Kidney (tissue), 14 donors: ENCODE results near the gene OTUD3. TPM values are rescaled to one million over a fixed set of nuclear protein-coding genes. Genes with fewer than 3 reads are reported as not detected.

Experiments
- DNase-seq, 5 donors: peaks; one replicate each; pipeline ENCODE4 v3.0.0-alpha.2; 2013 to 2020
- FAIRE-seq: peaks from 2 replicates; lab custom pipeline; 2012; peaks lifted over from hg19 to GRCh38; lab: Jason Lieb, UNC
- H3K27ac ChIP-seq, 2 donors: one replicate each; pipeline ENCODE4 v1.7.0; 2013; ENCODE audit warnings: low read depth in 2 of 2, low read length in 2 of 2, inconsistent platforms in 1 of 2
- H3K27me3 ChIP-seq: one replicate; pipeline ENCODE4 v1.7.1; 2013; ENCODE audit warnings: low read length, inconsistent platforms; ENCODE audit not compliant: control insufficient read depth, insufficient read depth
- H3K36me3 ChIP-seq, 3 donors: one replicate each; pipeline versions ENCODE4 v1.7.0 to v1.7.1; 2013; ENCODE audit warnings: low read length in 3 of 3, control low read depth in 1 of 3, inconsistent platforms in 1 of 3; ENCODE audit not compliant: insufficient read depth in 3 of 3, control insufficient read depth in 2 of 3
- H3K4me1 ChIP-seq, 3 donors: one replicate each; pipeline versions ENCODE4 v1.7.0 to v1.7.1; 2013; ENCODE audit warnings: low read length in 3 of 3, inconsistent platforms in 1 of 3, low read depth in 1 of 3; ENCODE audit not compliant: control insufficient read depth in 2 of 3, insufficient read depth in 2 of 3
- H3K4me3 ChIP-seq, 3 donors: one replicate each; pipeline versions ENCODE4 v1.7.0 to v1.8.1; 2013; ENCODE audit warnings: low read length in 3 of 3, control low read depth in 1 of 3, inconsistent platforms in 1 of 3
- H3K9ac ChIP-seq, 3 donors: one replicate each; pipeline versions ENCODE4 v1.7.0 to v1.7.1; 2013; ENCODE audit warnings: low read length in 3 of 3, control low read depth in 1 of 3, inconsistent platforms in 1 of 3
- H3K9me3 ChIP-seq, 3 donors: one replicate each; pipeline versions ENCODE4 v1.7.0 to v1.7.1; 2013; ENCODE audit warnings: low read length in 3 of 3, control low read depth in 1 of 3, inconsistent platforms in 1 of 3; ENCODE audit not compliant: control insufficient read depth in 2 of 3, insufficient read depth in 1 of 3
- intact Hi-C: fragments of 100-400 bp; cut with DNase I; formaldehyde crosslinking; loops from one replicate; pipeline ENCODE4 v1.11.1; 2022
- polyA plus RNA-seq: library from polyadenylated mRNA; stranded (reverse); fragments of 350-450 nt; fragmentation: Illumina TruSeq; extraction: RNeasy Lipid Tissue Mini Kit (QIAGEN cat#74804); gene quantifications from one replicate; pipeline ENCODE4 v1.2.3, GENCODE V29; 2014; ENCODE audit warnings: low read depth, low replicate concordance; ENCODE audit not compliant: insufficient read depth
- total RNA-seq: library from RNA; stranded (reverse); fragmentation: NEBNext Ultra II Directional; extraction: Animal tissue kit (Norgen Biotek cat#: 25700); gene quantifications from one replicate; pipeline ENCODE4 v1.2.1, GENCODE V29; 2021
- TF ChIP-seq, protein P1 (sequence below): IDR thresholded peaks from 3 replicates; pipeline ENCODE4 v1.5.1; 2012; ENCODE audit warnings: mild to moderate bottlenecking, moderate library complexity, borderline replicate concordance; ENCODE audit not compliant: insufficient read depth; ENCODE audit errors: extremely low read depth
- donor health status: control.
- donor health status: control.
- donor health status: control.
- donor health status: control.
- donor health status: control.
- donor health status: DM: yes; HTN: yes; CAD: no.
- donor health status: Normal renal cell carcinoma (clear cell type).

OTUD3 gene
- total and polyA plus RNA-seq, 2 donors from 2014 or later: 2.5 to 12.9 TPM

DNA sequence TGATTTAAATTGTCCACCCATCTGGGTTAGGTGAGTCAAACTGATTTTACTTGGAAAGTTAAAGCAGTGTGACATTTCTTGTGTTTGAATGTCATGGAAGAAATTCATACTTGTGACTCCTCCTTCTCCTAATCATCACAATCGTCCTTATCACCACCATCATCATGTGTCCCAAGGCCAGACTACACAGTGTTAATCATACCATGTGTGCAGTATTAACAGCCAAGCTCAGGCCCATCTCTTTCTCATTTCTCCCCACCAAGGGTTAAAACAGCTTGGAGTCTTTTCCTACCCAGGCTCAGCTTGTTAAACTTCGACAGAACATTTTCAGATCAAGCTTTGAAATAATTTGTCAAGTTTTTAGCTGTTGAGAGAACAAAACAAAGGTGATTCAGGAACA, 63.7 kb downstream of the OTUD3 start:
- H3K27me3 ChIP-seq: no peaks in the 10 kb centered on the region
- no peaks in the 10 kb centered on the region for H3K4me1 ChIP-seq
- TF ChIP-seq, protein P1, sequence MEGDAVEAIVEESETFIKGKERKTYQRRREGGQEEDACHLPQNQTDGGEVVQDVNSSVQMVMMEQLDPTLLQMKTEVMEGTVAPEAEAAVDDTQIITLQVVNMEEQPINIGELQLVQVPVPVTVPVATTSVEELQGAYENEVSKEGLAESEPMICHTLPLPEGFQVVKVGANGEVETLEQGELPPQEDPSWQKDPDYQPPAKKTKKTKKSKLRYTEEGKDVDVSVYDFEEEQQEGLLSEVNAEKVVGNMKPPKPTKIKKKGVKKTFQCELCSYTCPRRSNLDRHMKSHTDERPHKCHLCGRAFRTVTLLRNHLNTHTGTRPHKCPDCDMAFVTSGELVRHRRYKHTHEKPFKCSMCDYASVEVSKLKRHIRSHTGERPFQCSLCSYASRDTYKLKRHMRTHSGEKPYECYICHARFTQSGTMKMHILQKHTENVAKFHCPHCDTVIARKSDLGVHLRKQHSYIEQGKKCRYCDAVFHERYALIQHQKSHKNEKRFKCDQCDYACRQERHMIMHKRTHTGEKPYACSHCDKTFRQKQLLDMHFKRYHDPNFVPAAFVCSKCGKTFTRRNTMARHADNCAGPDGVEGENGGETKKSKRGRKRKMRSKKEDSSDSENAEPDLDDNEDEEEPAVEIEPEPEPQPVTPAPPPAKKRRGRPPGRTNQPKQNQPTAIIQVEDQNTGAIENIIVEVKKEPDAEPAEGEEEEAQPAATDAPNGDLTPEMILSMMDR: no peak
- no peak overlapping the region for H3K4me3 ChIP-seq
- no peak overlapping the region for H3K9ac ChIP-seq
- no peak overlapping the region for H3K27ac ChIP-seq
- no peak for DNase-seq
- no peak for FAIRE-seq
- intact Hi-C loops: no loop called here
- no peaks in the 10 kb centered on the region for H3K9me3 ChIP-seq
- H3K36me3 ChIP-seq: no peaks in the 10 kb centered on the region

DNA sequence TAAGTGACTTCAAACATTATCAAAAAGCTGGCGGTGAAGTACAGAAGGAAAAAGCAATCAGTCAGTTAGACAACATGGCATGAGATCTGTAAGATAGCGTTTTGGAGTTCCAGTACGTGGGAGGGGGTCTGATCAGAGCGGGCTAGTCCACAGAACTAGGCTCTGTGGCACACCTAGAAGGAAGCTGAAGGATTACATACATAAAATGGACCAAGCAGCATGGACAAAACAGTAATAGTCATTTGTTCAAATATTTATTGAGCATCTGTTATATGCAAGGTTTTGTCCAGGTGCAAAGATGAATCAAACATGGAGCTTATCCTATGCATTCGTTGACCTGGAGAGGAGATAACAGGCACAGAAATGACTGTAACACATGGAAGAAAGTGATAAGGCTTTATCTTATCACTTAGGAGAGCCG, 64.1 kb downstream of the OTUD3 start:
- Histone ChIP-seq H3K4me3 (no peak overlapping the region), H3K9ac (no peak overlapping the region), H3K9me3 (no peaks in the 10 kb centered on the region), H3K36me3 (no peaks in the 10 kb centered on the region), H3K27ac (no peak overlapping the region), H3K4me1 (no peaks in the 10 kb centered on the region), H3K27me3 (no peaks in the 10 kb centered on the region)
- no peak for FAIRE-seq
- intact Hi-C loops: no loop called here
- TF ChIP-seq, protein P1: no peak
- no peak for DNase-seq

DNA sequence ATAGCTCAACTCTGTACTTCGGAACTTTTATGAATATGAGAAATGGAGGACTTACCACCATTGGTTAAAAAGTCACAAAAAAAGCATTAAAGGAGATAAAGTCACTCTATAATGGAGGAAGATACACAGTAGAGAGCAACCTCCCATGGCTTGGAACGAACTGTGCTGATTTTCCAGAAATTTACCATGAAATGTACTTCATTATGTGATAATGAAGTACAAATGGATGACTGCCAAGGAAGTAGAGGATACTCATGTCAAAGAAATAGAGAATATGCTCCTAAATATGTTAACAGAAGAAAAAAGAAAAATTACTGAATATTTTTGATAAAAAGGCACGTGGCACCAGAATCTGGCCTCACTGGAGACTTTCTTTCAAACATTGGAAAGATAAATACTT, 64.8 kb downstream of the OTUD3 start:
- H3K9ac ChIP-seq: no peak overlapping the region
- DNase-seq (no peak), FAIRE-seq (no peak)
- H3K4me3 ChIP-seq: no peak overlapping the region
- no peaks in the 10 kb centered on the region for H3K36me3 ChIP-seq
- intact Hi-C loops: no loop called here
- H3K4me1 ChIP-seq: no peaks in the 10 kb centered on the region
- TF ChIP-seq, protein P1: no peak
- no peak overlapping the region for H3K27ac ChIP-seq
- H3K9me3 ChIP-seq: no peaks in the 10 kb centered on the region
- no peaks in the 10 kb centered on the region for H3K27me3 ChIP-seq

DNA sequence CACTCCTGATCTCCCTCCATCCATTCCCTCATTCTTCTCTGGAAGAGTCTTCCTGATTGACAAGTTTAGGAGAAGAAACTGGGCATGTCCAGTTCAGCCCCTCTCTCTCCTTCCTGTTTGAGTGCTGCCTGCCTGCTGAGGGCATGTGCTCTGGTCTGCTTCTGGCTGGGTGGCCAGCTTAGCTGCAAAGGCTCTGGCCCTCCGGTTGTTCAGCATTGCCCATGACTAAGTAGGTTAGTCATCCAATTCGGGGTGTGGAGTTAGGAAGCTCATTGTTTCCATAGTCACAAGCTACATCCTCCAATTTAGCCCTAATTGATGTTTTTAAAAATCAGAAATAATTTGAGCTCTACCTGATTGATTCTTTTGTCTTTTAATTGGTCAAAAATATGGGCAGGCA, 66.8 kb downstream of the OTUD3 start:
- no peak for DNase-seq
- Histone ChIP-seq H3K36me3 (no peaks in the 10 kb centered on the region), H3K4me1 (no peaks in the 10 kb centered on the region), H3K27me3 (no peaks in the 10 kb centered on the region), H3K27ac (no peak overlapping the region), H3K9me3 (peaks cover 0 to 3% (median 0%) of the 10 kb centered on the region in 3 donors), H3K4me3 (no peak overlapping the region), H3K9ac (no peak overlapping the region)
- no peak for FAIRE-seq
- TF ChIP-seq, protein P1: no peak
- intact Hi-C loops: no loop called here
